Endodermal cell (in vitro differentiated cells): Measurements from ENCODE around the gene TMEM236. TPM values are rescaled to one million over a fixed set of nuclear protein-coding genes. Genes with fewer than 3 reads are reported as not detected.

ENCODE experiments used
- DNase-seq: peaks from one replicate; pipeline ENCODE4 v3.0.0-alpha.2; 2017
- H3K27ac ChIP-seq: 2 replicates; pipeline ENCODE4 v1.5.1; 2013; ENCODE audit warnings: mild to moderate bottlenecking, low read depth, low read length, moderate library complexity
- H3K27me3 ChIP-seq: 2 replicates; pipeline ENCODE4 v1.6.1; 2013; ENCODE audit warnings: mild to moderate bottlenecking, low read length, moderate library complexity; ENCODE audit not compliant: insufficient read depth, control insufficient read depth, poor library complexity, severe bottlenecking
- H3K36me3 ChIP-seq: 2 replicates; pipeline ENCODE4 v1.7.0; 2013; ENCODE audit warnings: mild to moderate bottlenecking, low read length, moderate library complexity; ENCODE audit not compliant: control insufficient read depth, insufficient read depth
- H3K4me1 ChIP-seq: one replicate; pipeline ENCODE4 v1.7.0; 2013; ENCODE audit warnings: low read length; ENCODE audit not compliant: control insufficient read depth, insufficient read depth
- H3K4me3 ChIP-seq: 2 replicates; pipeline ENCODE4 v1.5.1; 2013; ENCODE audit warnings: mild to moderate bottlenecking, low read length, moderate library complexity
- H3K9ac ChIP-seq: 2 replicates; pipeline ENCODE4 v1.6.1; 2013; ENCODE audit warnings: mild to moderate bottlenecking, low read length, moderate library complexity; ENCODE audit not compliant: poor library complexity, severe bottlenecking; ENCODE audit errors: extremely low read depth
- H3K9me3 ChIP-seq: 2 replicates; pipeline ENCODE4 v1.6.1; 2013; ENCODE audit warnings: mild to moderate bottlenecking, low read length, moderate library complexity; ENCODE audit not compliant: control insufficient read depth
- H3K27ac Mint-ChIP-seq: 2 replicates; pipeline ENCODE4 v1.8.0; 2020; ENCODE audit warnings: mixed read lengths
- H3K27me3 Mint-ChIP-seq: 2 replicates; pipeline ENCODE4 v1.8.0; 2021; ENCODE audit warnings: mild to moderate bottlenecking, mixed read lengths; ENCODE audit not compliant: insufficient read depth
- H3K36me3 Mint-ChIP-seq: 2 replicates; pipeline ENCODE4 v1.8.0; 2020; ENCODE audit warnings: low read depth, mixed read lengths
- H3K4me1 Mint-ChIP-seq: 2 replicates; pipeline ENCODE4 v1.8.0; 2020; ENCODE audit warnings: mixed read lengths
- H3K4me3 Mint-ChIP-seq: 2 replicates; pipeline ENCODE4 v1.8.0; 2020; ENCODE audit warnings: mild to moderate bottlenecking, moderate library complexity, mixed read lengths
- H3K9me3 Mint-ChIP-seq: 2 replicates; pipeline ENCODE4 v1.8.0; 2020; ENCODE audit warnings: mild to moderate bottlenecking, mixed read lengths
- WGBS, 2 experiments: methylation state at CpG; one replicate each; pipeline versions ENCODE4 v1.1.5 to v1.1.7; 2013; ENCODE audit warnings: missing lambda C conversion rate in 2 of 2, mixed read lengths in 1 of 2; ENCODE audit not compliant: insufficient coverage in 1 of 2, insufficient read length in 1 of 2; 5-methylcytosine and 5-hydroxymethylcytosine counted together
- total RNA-seq, 2 donors: library from RNA; stranded (reverse); fragmentation: NEBNext Ultra II Directional in 1 of 2; extraction: Animal tissue kit (Norgen Biotek cat#: 25700) in 1 of 2; gene quantifications; 2 replicates in 1 of 2; 3 replicates in 1 of 2; pipeline ENCODE4 v1.2.1, GENCODE V29; 2021
- TF ChIP-seq, protein P1 (sequence below): fragments of 200-600 bp; sonication (generic); conservative IDR thresholded peaks from 2 replicates; pipeline ENCODE4 v1.5.0; 2021; ENCODE audit warnings: antibody characterized with exemption, mild to moderate bottlenecking

The TMEM236 gene
- total RNA-seq, 2 donors from 2014 or later = 0.04 TPM; not detected in 1

DNA sequence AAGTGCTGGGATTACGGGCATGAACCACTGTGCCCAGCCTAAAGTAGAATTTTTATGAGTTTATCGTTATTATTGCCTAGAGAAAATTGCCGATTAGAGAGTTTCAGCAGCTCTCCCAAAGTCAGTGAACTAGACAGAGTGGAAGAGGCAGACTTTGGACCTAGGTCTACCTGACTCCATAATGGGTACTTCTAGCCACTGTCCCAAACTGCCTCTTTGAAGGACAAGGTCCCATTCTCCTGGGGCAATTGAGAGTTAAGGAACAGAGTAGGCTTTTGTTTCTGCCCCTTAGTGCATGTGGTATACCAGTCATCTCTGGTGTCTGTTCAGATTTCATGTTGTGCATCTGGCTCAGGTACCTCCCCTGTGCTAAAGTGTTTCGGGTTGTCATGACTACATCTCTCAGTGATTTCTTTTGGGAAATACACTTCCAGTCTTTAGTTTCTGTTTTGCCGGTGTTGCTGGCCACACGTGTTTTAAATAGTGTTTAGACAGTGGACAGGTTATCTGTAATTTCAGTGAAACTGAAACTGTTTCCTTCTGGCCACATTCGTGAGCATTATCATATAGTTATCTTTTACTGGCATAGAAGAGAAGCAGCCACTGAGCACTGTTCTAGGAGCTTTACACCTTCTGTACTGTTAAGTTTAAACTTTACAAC, 4.7 kb downstream of the TMEM236 start:
- no peak for DNase-seq
- H3K4me1 ChIP-seq = no peaks in the 10 kb centered on the region
- no peaks in the 10 kb centered on the region for H3K36me3 ChIP-seq
- H3K27ac ChIP-seq = no peak overlapping the region
- peaks cover 5% of the 10 kb centered on the region for H3K27me3 Mint-ChIP-seq
- H3K4me1 Mint-ChIP-seq = no peaks in the 10 kb centered on the region
- TF ChIP-seq, protein P1, sequence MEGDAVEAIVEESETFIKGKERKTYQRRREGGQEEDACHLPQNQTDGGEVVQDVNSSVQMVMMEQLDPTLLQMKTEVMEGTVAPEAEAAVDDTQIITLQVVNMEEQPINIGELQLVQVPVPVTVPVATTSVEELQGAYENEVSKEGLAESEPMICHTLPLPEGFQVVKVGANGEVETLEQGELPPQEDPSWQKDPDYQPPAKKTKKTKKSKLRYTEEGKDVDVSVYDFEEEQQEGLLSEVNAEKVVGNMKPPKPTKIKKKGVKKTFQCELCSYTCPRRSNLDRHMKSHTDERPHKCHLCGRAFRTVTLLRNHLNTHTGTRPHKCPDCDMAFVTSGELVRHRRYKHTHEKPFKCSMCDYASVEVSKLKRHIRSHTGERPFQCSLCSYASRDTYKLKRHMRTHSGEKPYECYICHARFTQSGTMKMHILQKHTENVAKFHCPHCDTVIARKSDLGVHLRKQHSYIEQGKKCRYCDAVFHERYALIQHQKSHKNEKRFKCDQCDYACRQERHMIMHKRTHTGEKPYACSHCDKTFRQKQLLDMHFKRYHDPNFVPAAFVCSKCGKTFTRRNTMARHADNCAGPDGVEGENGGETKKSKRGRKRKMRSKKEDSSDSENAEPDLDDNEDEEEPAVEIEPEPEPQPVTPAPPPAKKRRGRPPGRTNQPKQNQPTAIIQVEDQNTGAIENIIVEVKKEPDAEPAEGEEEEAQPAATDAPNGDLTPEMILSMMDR = no peak
- no peak overlapping the region for H3K27ac Mint-ChIP-seq
- no peak overlapping the region for H3K4me3 Mint-ChIP-seq
- H3K36me3 Mint-ChIP-seq = no peaks in the 10 kb centered on the region
- no peak overlapping the region for H3K9ac ChIP-seq
- H3K4me3 ChIP-seq = no peak overlapping the region
- no peaks in the 10 kb centered on the region for H3K27me3 ChIP-seq
- 91 to 96% methylated on average over 6 to 7 of the region's 7 CpGs for WGBS, 2 experiments
- no peaks in the 10 kb centered on the region for H3K9me3 ChIP-seq
- no peaks in the 10 kb centered on the region for H3K9me3 Mint-ChIP-seq

- 83 to 96% methylated on average over 1 to 2 of the region's 2 CpGs for WGBS, 2 experiments
- H3K36me3 ChIP-seq = no peaks in the 10 kb centered on the region
- no peaks in the 10 kb centered on the region for H3K4me1 ChIP-seq
- no peaks in the 10 kb centered on the region for H3K9me3 ChIP-seq
- H3K27me3 ChIP-seq = no peaks in the 10 kb centered on the region
- H3K4me3 ChIP-seq = no peak overlapping the region
- no peaks in the 10 kb centered on the region for H3K36me3 Mint-ChIP-seq
- TF ChIP-seq, protein P1 = no peak
- H3K27ac Mint-ChIP-seq = no peak overlapping the region
- no peak overlapping the region for H3K27ac ChIP-seq
- no peaks in the 10 kb centered on the region for H3K4me1 Mint-ChIP-seq
- H3K4me3 Mint-ChIP-seq = no peak overlapping the region
- H3K9ac ChIP-seq = no peak overlapping the region
- H3K9me3 Mint-ChIP-seq = no peaks in the 10 kb centered on the region
- peaks cover 17% of the 10 kb centered on the region for H3K27me3 Mint-ChIP-seq
- no peak for DNase-seq
Observed at GRCh38 chr10:17758200-17758599, 6.2 kb downstream of the TMEM236 start.

DNA sequence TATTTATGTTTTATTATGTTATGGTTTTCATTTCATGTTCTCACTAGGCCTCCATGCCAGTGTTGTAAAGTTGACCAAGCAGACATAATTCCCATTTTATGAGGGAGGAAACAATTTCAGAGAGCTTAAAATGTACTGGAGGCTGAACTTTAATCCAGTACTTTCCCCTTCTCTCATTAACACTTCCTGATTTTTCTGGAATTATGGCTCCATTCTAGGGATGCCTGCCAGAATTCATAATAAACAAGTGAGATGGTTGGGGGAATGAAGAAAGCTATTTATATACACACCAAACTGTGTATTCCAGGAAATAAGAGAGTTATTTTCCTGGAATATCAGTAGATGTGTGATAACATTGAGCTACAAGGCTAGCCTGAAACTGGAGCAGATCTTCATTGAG, 6.9 kb downstream of the TMEM236 start:
- DNase-seq = no peak
- peaks cover 24% of the 10 kb centered on the region for H3K27me3 Mint-ChIP-seq
- H3K4me3 ChIP-seq = no peak overlapping the region
- no peak overlapping the region for H3K9ac ChIP-seq
- no peaks in the 10 kb centered on the region for H3K4me1 ChIP-seq
- no peaks in the 10 kb centered on the region for H3K4me1 Mint-ChIP-seq
- no peaks in the 10 kb centered on the region for H3K36me3 ChIP-seq
- no peaks in the 10 kb centered on the region for H3K9me3 ChIP-seq
- no peak overlapping the region for H3K27ac ChIP-seq
- H3K27ac Mint-ChIP-seq = no peak overlapping the region
- no peaks in the 10 kb centered on the region for H3K27me3 ChIP-seq
- no peak overlapping the region for H3K4me3 Mint-ChIP-seq
- TF ChIP-seq, protein P1 = no peak
- H3K36me3 Mint-ChIP-seq = no peaks in the 10 kb centered on the region
- H3K9me3 Mint-ChIP-seq = no peaks in the 10 kb centered on the region
